K562 (cell line): ENCODE results near the gene GCH1. TPM values are rescaled to one million over a fixed set of nuclear protein-coding genes. Genes with fewer than 3 reads are reported as not detected.
"Not testable (repeated sequence)": the region's sequence is repeated elsewhere in the genome, so short reads cannot be mapped to it uniquely, and the experiment has no call there.

ENCODE experiments used
- ATAC-seq: fragments of 200-7000 bp; cut with Tn5 transposase; 3 replicates; pipeline ENCODE4 v1.9.1; 2020; ENCODE audit warnings: moderate library complexity
- BruUV-seq: library from RNA; stranded (reverse); fragments of 400-500 nt; replicated peaks from 2 replicates; lab custom pipeline; 2021; lab: Mats Ljungman, UMichigan
- CTCF ChIA-PET: fragments of 300-600 bp; formaldehyde crosslinking; extraction: SDS; loops from one replicate; lab custom pipeline; 2021; ENCODE audit warnings: low intra/inter-chr PET ratio; lab: Yijun Ruan, JAX
- POLR2A ChIA-PET: fragments of 300-600, 350-650 bp; sonication (Branson Sonifier 250); formaldehyde crosslinking; extraction: SDS; loops from one replicate; lab custom pipeline; 2021; ENCODE audit warnings: antibody characterized with exemption, inconsistent platforms; lab: Yijun Ruan, JAX
- DNase-seq, 4 experiments: peaks; one replicate each; pipeline versions ENCODE4 v3.0.0 to v3.0.0-alpha.2; 2011 to 2018; ENCODE audit warnings: low spot score in 3 of 4, mixed read lengths in 3 of 4; ENCODE audit errors: extremely low read depth in 1 of 4
- FAIRE-seq: peaks from 2 replicates; lab custom pipeline; 2011; peaks lifted over from hg19 to GRCh38; lab: Jason Lieb, UNC
- H2AFZ ChIP-seq: 2 replicates; pipeline ENCODE4 v1.6.0; 2011; ENCODE audit warnings: low read depth, low read length, control low read depth, inconsistent platforms
- H3K27ac ChIP-seq: fragments of 200-600 bp; 3 replicates; pipeline ENCODE4 v1.8.0; 2011; ENCODE audit warnings: low read depth, mild to moderate bottlenecking, control low read depth, inconsistent platforms, low read length, moderate library complexity, mixed read lengths; ENCODE audit errors: extremely low read depth
- H3K27me3 ChIP-seq, 2 experiments: fragments of 300-600 bp in 1 of 2; 2 replicates in 1 of 2; 3 replicates in 1 of 2; pipeline versions ENCODE4 v1.6.0 to v1.8.0; 2011; ENCODE audit warnings: inconsistent platforms in 2 of 2, low read length in 2 of 2, mild to moderate bottlenecking in 1 of 2, mixed read lengths in 1 of 2, moderate library complexity in 1 of 2; ENCODE audit not compliant: control insufficient read depth in 2 of 2, insufficient read depth in 2 of 2
- H3K36me3 ChIP-seq: fragments of 300-600 bp; 3 replicates; pipeline ENCODE4 v1.8.0; 2011; ENCODE audit warnings: mild to moderate bottlenecking, low read length, inconsistent platforms; ENCODE audit not compliant: control insufficient read depth, insufficient read depth
- H3K4me1 ChIP-seq, 2 experiments: fragments of 200-600 bp in 1 of 2; replicated peaks in 1 of 2; 2 replicates in 1 of 2; 3 replicates in 1 of 2; pipeline versions ENCODE4 v1.5.1 to v1.8.0; 2011; ENCODE audit warnings: inconsistent platforms in 2 of 2, low read length in 2 of 2, mild to moderate bottlenecking in 1 of 2, mixed read lengths in 1 of 2, moderate library complexity in 1 of 2; ENCODE audit not compliant: control insufficient read depth in 2 of 2, insufficient read depth in 2 of 2
- H3K4me2 ChIP-seq: 2 replicates; pipeline ENCODE4 v1.6.1; 2011; ENCODE audit warnings: low read length, control low read depth, inconsistent platforms, mixed read lengths; ENCODE audit not compliant: insufficient read depth
- H3K4me3 ChIP-seq: fragments of 200-600 bp; sonication (generic), shearing (Covaris generic); 2 replicates; pipeline ENCODE4 v1.5.1; 2016; ENCODE audit warnings: control low read depth, inconsistent platforms
- H3K79me2 ChIP-seq: fragments of 200-600 bp; 3 replicates; pipeline ENCODE4 v1.8.0; 2011; ENCODE audit warnings: low read length, inconsistent platforms; ENCODE audit not compliant: control insufficient read depth, insufficient read depth
- H3K9ac ChIP-seq, 2 experiments: 2 replicates each; pipeline versions ENCODE4 v1.6.0 to v1.6.1; 2011; ENCODE audit warnings: low read depth in 2 of 2, low read length in 2 of 2, control low read depth in 1 of 2, inconsistent platforms in 1 of 2, mild to moderate bottlenecking in 1 of 2, mixed read lengths in 1 of 2; ENCODE audit not compliant: insufficient read depth in 1 of 2
- H3K9me1 ChIP-seq: one replicate; pipeline ENCODE4 v1.6.0; 2011; ENCODE audit warnings: inconsistent platforms, mild to moderate bottlenecking, low read length, moderate library complexity; ENCODE audit not compliant: control insufficient read depth, insufficient read depth
- H3K9me3 ChIP-seq: replicated peaks from 2 replicates; pipeline ENCODE4 v1.5.1; 2011; ENCODE audit warnings: low read depth, low read length, inconsistent platforms; ENCODE audit not compliant: control insufficient read depth, insufficient read depth
- H4K20me1 ChIP-seq: replicated peaks from 2 replicates; pipeline ENCODE4 v1.6.1; 2011; ENCODE audit warnings: low read length, inconsistent platforms, mixed read lengths; ENCODE audit not compliant: control insufficient read depth, insufficient read depth
- BCOR ChIP-seq: fragments of 450-650 bp; IDR thresholded peaks from 2 replicates; pipeline ENCODE4 v1.6.1; 2016
- RFX1 ChIP-seq: fragments of 450-650 bp; IDR thresholded peaks from 2 replicates; pipeline ENCODE4 v1.6.1; 2016; ENCODE audit warnings: mild to moderate bottlenecking, moderate library complexity
- SREBF1 ChIP-seq: fragments of 150-350 bp; IDR thresholded peaks from 2 replicates; pipeline ENCODE4 v1.6.1; 2014; ENCODE audit warnings: antibody characterized with exemption, low read depth, low read length, borderline replicate concordance
- ZNF146 ChIP-seq: IDR thresholded peaks from one replicate; pipeline ENCODE4 v1.6.1; 2018; ENCODE audit warnings: missing compliant biosample characterization; ENCODE audit not compliant: unreplicated experiment
- WGBS: fragments of 100-300 bp; shearing (Covaris generic); methylation state at CpG from one replicate; pipeline ENCODE4 v1.1.6; 2016; ENCODE audit warnings: low coverage, mixed read lengths; ENCODE audit not compliant: insufficient coverage; ENCODE audit errors: missing lambda C conversion rate; 5-methylcytosine and 5-hydroxymethylcytosine counted together
- in situ Hi-C: fragments of 300-500 bp; cut with MboI; formaldehyde crosslinking; loops from 4 replicates; pipeline ENCODE4 v1.15.0; 2018; ENCODE audit warnings: inconsistent platforms, mixed read lengths
- intact Hi-C: fragments of 100-400 bp; cut with micrococcal nuclease; formaldehyde crosslinking; loops from 2 replicates; pipeline ENCODE4 v1.14.2; 2022
- polyA plus RNA-seq, 8 experiments: library from polyadenylated mRNA; depleted of rRNA in 4 of 8; stranded (reverse) in 5 of 8; unstranded in 3 of 8; fragments of >200 nt; fragmentation: Nextera tagmentation in 2 of 8; fragmentation: Illumina TruSeq in 1 of 8; extraction: Ambion mirVana in 2 of 8; extraction: Trizol in 1 of 8; gene quantifications; 2 replicates each; pipeline versions ENCODE4 v1.2.1 to v1.2.3, GENCODE V29; 2011 to 2014; ENCODE audit warnings: inconsistent platforms in 1 of 8, missing spikeins in 1 of 8
- total RNA-seq, 7 experiments: library from RNA; depleted of rRNA in 6 of 7; stranded (reverse); fragments of >200 nt in 6 of 7; fragmentation: Illumina TruSeq in 2 of 7; extraction: Trizol in 2 of 7; gene quantifications; 2 replicates each; pipeline versions ENCODE4 v1.2.1 to v1.2.3, GENCODE V29; 2011 to 2021; ENCODE audit warnings: low replicate concordance in 1 of 7

GCH1 gene
- total and polyA plus RNA-seq, 9 of the 15 experiments (the other 6 are each of a cell fraction or from before 2014, with no cell fraction given) = 3.9 to 13.1 (median 6.5) TPM

DNA sequence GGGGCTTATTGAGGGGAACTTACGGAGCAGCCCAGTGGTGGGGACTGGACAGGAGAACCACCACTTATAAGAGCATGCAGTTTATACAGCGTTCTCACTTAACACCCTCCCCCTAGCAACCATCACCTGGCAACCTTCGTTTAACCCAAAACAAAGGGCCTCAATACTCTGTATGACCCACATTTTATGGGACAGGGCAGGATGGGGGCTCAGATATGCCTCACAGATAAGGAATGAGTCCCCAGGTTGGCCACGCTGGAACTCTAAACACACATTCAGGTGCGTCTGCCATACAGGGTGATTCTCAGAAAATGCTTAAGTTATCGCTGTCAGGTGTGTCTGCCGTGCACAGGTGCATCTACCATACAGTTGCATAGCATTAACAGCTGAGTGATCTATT is 99.2 kb downstream of the GCH1 start:
- WGBS = 19% methylated on average over 7 of the region's 7 CpGs
- ChIA-PET CTCF (no interaction called here), POLR2A (interaction anchor here (1.3 kb wide), 1 partner anchor 15 kb away, joined by 3 read pairs; no protein-coding TSS in a partner anchor)
- Histone ChIP-seq H3K4me1 (peaks cover 0 to 3% of the 10 kb centered on the region in 2 experiments; a peak in 3 of 5 replicates), H3K9ac (no peak overlapping the region), H3K36me3 (no peaks in the 10 kb centered on the region), H2AFZ (no peak overlapping the region), H3K4me2 (no peak overlapping the region)
- BruUV-seq = no TSS peak
- intact Hi-C loops = no loop called here
- no peak for ATAC-seq
- TF ChIP-seq RFX1 = peak; percentile 70
- TF ChIP-seq SREBF1 = no peak
- TF ChIP-seq, all 486 proteins: peak for 1
- H4K20me1 ChIP-seq = no peaks in the 10 kb centered on the region
- H3K79me2 ChIP-seq = no peaks in the 10 kb centered on the region
- FAIRE-seq (no peak), DNase-seq (no peak)
- in situ Hi-C loops = loop anchor here (10.0 kb wide), 1 partner anchor 249 kb away; no protein-coding TSS in a partner anchor
- H3K9me3 ChIP-seq = no peaks in the 10 kb centered on the region
- H3K4me3 ChIP-seq = no peak overlapping the region
- H3K27me3 ChIP-seq = peaks cover 0 to 8% of the 10 kb centered on the region in 2 experiments; a peak in 2 of 5 replicates
- H3K9me1 ChIP-seq = no peaks in the 10 kb centered on the region
- H3K27ac ChIP-seq = no peak overlapping the region

DNA sequence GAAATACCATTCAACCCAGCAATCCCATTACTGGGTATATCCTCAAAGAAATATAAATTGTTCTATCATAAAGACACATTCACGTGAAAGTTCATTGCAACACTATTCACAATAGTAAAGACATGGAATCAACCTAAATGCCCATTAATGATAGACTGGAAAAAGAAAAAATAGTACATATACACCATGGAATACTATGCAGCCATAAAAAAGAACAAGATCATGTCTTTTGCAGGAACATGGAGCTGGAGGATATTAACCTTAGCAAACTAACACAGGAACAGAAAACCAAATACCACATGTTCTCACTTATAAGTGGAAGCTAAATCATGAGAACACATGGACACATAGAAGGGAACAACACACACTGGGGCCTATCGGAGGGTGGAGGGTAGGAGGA is 101.1 kb downstream of the GCH1 start:
- H3K36me3 ChIP-seq, H3K4me2 ChIP-seq, H3K9ac ChIP-seq, H3K9me3 ChIP-seq, H3K4me3 ChIP-seq, H4K20me1 ChIP-seq, BruUV-seq, intact Hi-C loops, H3K9me1 ChIP-seq, H2AFZ ChIP-seq, ATAC-seq, FAIRE-seq, POLR2A ChIA-PET, H3K79me2 ChIP-seq, H3K27ac ChIP-seq, CTCF ChIA-PET, H3K4me1 ChIP-seq, DNase-seq, H3K27me3 ChIP-seq: not testable (repeated sequence)
- TF ChIP-seq BCOR (peak; percentile 47; the same call in 1 of the 2 replicates), ZNF146 (CRISPR knock-in tag) (peak; percentile 80)
- 33% methylated on average over 2 of the region's 2 CpGs for WGBS
- in situ Hi-C loops = loop anchor here (10.0 kb wide), 1 partner anchor 247 kb away; no protein-coding TSS in a partner anchor
